Spleen (tissue), 11 donors: ENCODE measurements around the gene C18orf63. TPM values are rescaled to one million over a fixed set of nuclear protein-coding genes. Genes with fewer than 3 reads are reported as not detected.

ENCODE experiments used
- DNase-seq: peaks from one replicate; pipeline ENCODE4 v3.0.0-alpha.2; 2020
- H3K27ac ChIP-seq, 8 donors: fragments of 200-600 bp; sonication (generic) in 7 of 8; 1 replicate in 4 of 8; 2 replicates in 4 of 8; pipeline versions ENCODE4 v1.5.0 to v1.8.0; 2016 to 2021; ENCODE audit warnings: inconsistent platforms in 4 of 8, mild to moderate bottlenecking in 4 of 8, moderate library complexity in 1 of 8
- H3K27me3 ChIP-seq, 7 donors: fragments of 200-600 bp; sonication (generic) in 6 of 7; replicated peaks in 1 of 7; 1 replicate in 4 of 7; 2 replicates in 3 of 7; pipeline versions ENCODE4 v1.5.0 to v1.8.0; 2016 to 2021; ENCODE audit warnings: inconsistent platforms in 3 of 7, mild to moderate bottlenecking in 1 of 7
- H3K36me3 ChIP-seq, 6 donors: fragments of 200-600 bp; sonication (generic) in 5 of 6; 1 replicate in 4 of 6; 2 replicates in 2 of 6; pipeline versions ENCODE4 v1.5.0 to v1.8.0; 2016 to 2021; ENCODE audit warnings: inconsistent platforms in 2 of 6
- H3K4me1 ChIP-seq, 6 donors: fragments of 200-600 bp; sonication (generic) in 5 of 6; 1 replicate in 3 of 6; 2 replicates in 3 of 6; pipeline versions ENCODE4 v1.5.0 to v1.8.0; 2016 to 2021; ENCODE audit warnings: inconsistent platforms in 3 of 6
- H3K4me3 ChIP-seq, 8 donors: fragments of 200-600 bp; sonication (generic) in 7 of 8; 1 replicate in 4 of 8; 2 replicates in 4 of 8; pipeline versions ENCODE4 v1.5.0 to v1.8.0; 2016 to 2021; ENCODE audit warnings: inconsistent platforms in 4 of 8, mild to moderate bottlenecking in 4 of 8, moderate library complexity in 2 of 8
- H3K9me3 ChIP-seq, 8 donors: fragments of 200-600 bp; sonication (generic) in 7 of 8; 1 replicate in 4 of 8; 2 replicates in 4 of 8; pipeline versions ENCODE4 v1.5.0 to v1.8.0; 2016 to 2021; ENCODE audit warnings: inconsistent platforms in 4 of 8
- POLR2A ChIP-seq, 3 donors: fragments of 450-650 bp; IDR thresholded peaks; one replicate each; pipeline ENCODE4 v1.5.1; 2017; ENCODE audit warnings: antibody characterized with exemption in 3 of 3, mild to moderate bottlenecking in 1 of 3
- POLR2AphosphoS5 ChIP-seq, 3 donors: sonication (generic); formaldehyde crosslinking; IDR thresholded peaks; one replicate each; pipeline ENCODE4 v1.5.1; 2017; ENCODE audit warnings: antibody characterized with exemption in 3 of 3
- WGBS, 5 donors: extraction: QIAGEN DNeasy Blood & Tissue Kit in 3 of 5; methylation state at CpG; one replicate each; pipeline versions ENCODE4 v1.1.5 to v1.1.7; 2013 to 2018; 5-methylcytosine and 5-hydroxymethylcytosine counted together
- intact Hi-C: fragments of 100-400 bp; cut with DNase I; formaldehyde crosslinking; loops from one replicate; pipeline ENCODE4 v1.15.0; 2023; ENCODE audit warnings: low total_unique reads
- polyA plus RNA-seq, 3 donors: library from polyadenylated mRNA; stranded (reverse); fragments of 200-250 nt; gene quantifications; one replicate each; pipeline ENCODE4 v1.2.1, GENCODE V29; 2013
- total RNA-seq, 7 donors: library from RNA; depleted of rRNA in 3 of 7; stranded (reverse); fragments of >200 nt in 3 of 7; fragmentation: NEBNext Ultra II Directional in 4 of 7; extraction: Animal tissue kit (Norgen Biotek cat#: 25700) in 4 of 7; gene quantifications; one replicate each; pipeline versions ENCODE4 v1.1.0 to v1.2.1, GENCODE V29; 2016 to 2021
- TF ChIP-seq, protein P1 (sequence below), 11 experiments: fragments of 200-600 bp in 7 of 11; fragments of 450-650 bp in 4 of 11; sonication (generic) in 4 of 11; IDR thresholded peaks in 8 of 11; conservative IDR thresholded peaks in 3 of 11; 1 replicate in 7 of 11; 2 replicates in 4 of 11; pipeline versions ENCODE4 v1.4.0 to v1.8.0; 2016 to 2021; ENCODE audit warnings: antibody characterized with exemption in 11 of 11, inconsistent platforms in 4 of 11, mild to moderate bottlenecking in 1 of 11
- donor health status: healthy with polysubstance abuse.
- donor health status: DM: no; HTN: no; CAD: no; lungs with moderate emphysema.
- donor health status: DM: no; HTN: no; CAD: no.
- donor health status: Bipolar disorder and iron deficiency.
- donor health status: healthy.
- donor health status: DM: no; HTN: no; CAD: no.
- donor health status: DM: yes; HTN: yes; CAD: no.

The C18orf63 gene
- total and polyA plus RNA-seq, 10 donors, result 0.02 to 0.18 (median 0.13) TPM; not detected in 6

- Histone ChIP-seq H3K27me3 (no peaks in the 10 kb centered on the region), H3K36me3 (no peaks in the 10 kb centered on the region), H3K9me3 (no peaks in the 10 kb centered on the region), H3K27ac (no peak overlapping the region), H3K4me3 (no peak overlapping the region), H3K4me1 (peaks cover 0 to 33% (median 6%) of the 10 kb centered on the region in 6 donors)
- intact Hi-C loops, result no loop called here
- no peak for DNase-seq
- WGBS, 5 donors, result 67 to 78% (median 75%) methylated on average over 4 of the region's 4 CpGs
- no peak for TF ChIP-seq POLR2A (IDR thresholded peaks at IDR 0.05)
These were observed 60.9 kb downstream of the C18orf63 start for GRCh38 chr18:74376523-74376922.

- WGBS, 5 donors, result 77 to 88% (median 82%) methylated on average over 1 of the region's 1 CpG
- intact Hi-C loops, result no loop called here
- peaks cover 0 to 32% (median 6%) of the 10 kb centered on the region in 6 donors for H3K4me1 ChIP-seq
- no peak overlapping the region for H3K4me3 ChIP-seq
- TF ChIP-seq, protein P1, sequence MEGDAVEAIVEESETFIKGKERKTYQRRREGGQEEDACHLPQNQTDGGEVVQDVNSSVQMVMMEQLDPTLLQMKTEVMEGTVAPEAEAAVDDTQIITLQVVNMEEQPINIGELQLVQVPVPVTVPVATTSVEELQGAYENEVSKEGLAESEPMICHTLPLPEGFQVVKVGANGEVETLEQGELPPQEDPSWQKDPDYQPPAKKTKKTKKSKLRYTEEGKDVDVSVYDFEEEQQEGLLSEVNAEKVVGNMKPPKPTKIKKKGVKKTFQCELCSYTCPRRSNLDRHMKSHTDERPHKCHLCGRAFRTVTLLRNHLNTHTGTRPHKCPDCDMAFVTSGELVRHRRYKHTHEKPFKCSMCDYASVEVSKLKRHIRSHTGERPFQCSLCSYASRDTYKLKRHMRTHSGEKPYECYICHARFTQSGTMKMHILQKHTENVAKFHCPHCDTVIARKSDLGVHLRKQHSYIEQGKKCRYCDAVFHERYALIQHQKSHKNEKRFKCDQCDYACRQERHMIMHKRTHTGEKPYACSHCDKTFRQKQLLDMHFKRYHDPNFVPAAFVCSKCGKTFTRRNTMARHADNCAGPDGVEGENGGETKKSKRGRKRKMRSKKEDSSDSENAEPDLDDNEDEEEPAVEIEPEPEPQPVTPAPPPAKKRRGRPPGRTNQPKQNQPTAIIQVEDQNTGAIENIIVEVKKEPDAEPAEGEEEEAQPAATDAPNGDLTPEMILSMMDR (IDR thresholded peaks at IDR 0.05 in 8 of 11, conservative IDR thresholded peaks at IDR 0.05 in 3 of 11), result no peak
- TF ChIP-seq POLR2AphosphoS5 (IDR thresholded peaks at IDR 0.05), result no peak
- TF ChIP-seq POLR2A (IDR thresholded peaks at IDR 0.05), result no peak
- H3K36me3 ChIP-seq, result no peaks in the 10 kb centered on the region
- H3K27ac ChIP-seq, result peak overlapping the region in 4 of 8 donors; percentile 1 to 56 (median 25)
- H3K9me3 ChIP-seq, result no peaks in the 10 kb centered on the region
- H3K27me3 ChIP-seq, result no peaks in the 10 kb centered on the region
- DNase-seq, result no peak
These were observed 62.1 kb downstream of the C18orf63 start for GRCh38 chr18:74377776-74378175.

GRCh38 chr18:74378179-74378682 is 62.6 kb downstream of the C18orf63 start:
- Histone ChIP-seq H3K4me3 (no peak overlapping the region), H3K27me3 (no peaks in the 10 kb centered on the region), H3K27ac (peak overlapping the region in 3 of 8 donors; percentile 1 to 56 (median 47)), H3K9me3 (no peaks in the 10 kb centered on the region), H3K4me1 (peaks cover 0 to 30% (median 6%) of the 10 kb centered on the region in 6 donors), H3K36me3 (no peaks in the 10 kb centered on the region)
- no peak for DNase-seq
- TF ChIP-seq, protein P1 (IDR thresholded peaks at IDR 0.05 in 8 of 11, conservative IDR thresholded peaks at IDR 0.05 in 3 of 11), result no peak
- no peak for TF ChIP-seq POLR2AphosphoS5 (IDR thresholded peaks at IDR 0.05)
- TF ChIP-seq POLR2A (IDR thresholded peaks at IDR 0.05), result no peak
- intact Hi-C loops, result no loop called here
- WGBS, 5 donors, result 47 to 63% (median 59%) methylated on average over 4 of the region's 4 CpGs

DNA sequence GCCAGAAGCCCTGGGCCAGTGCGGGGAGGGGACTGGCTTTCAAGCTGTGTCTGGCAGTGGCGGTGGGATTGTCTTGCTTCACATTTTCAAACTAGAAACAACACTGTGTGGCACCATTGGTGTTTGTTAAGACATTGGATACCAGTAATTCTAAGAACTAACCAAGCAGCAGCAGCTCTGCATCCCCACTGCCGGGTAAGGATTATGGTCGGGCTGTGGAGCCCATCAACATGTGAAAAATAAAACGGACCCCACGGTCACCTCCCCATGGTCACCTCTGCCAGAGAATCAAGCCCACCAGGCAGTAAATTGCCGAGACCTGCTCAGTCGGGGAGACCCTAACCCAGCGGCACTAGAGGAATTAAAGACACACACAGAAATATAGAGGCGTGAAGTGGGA is 65.3 kb downstream of the C18orf63 start:
- no peaks in the 10 kb centered on the region for H3K27me3 ChIP-seq
- H3K4me1 ChIP-seq, result peaks cover 0 to 18% (median 4%) of the 10 kb centered on the region in 6 donors
- no peak for DNase-seq
- TF ChIP-seq POLR2AphosphoS5 (IDR thresholded peaks at IDR 0.05), result no peak
- TF ChIP-seq POLR2A (IDR thresholded peaks at IDR 0.05), result no peak
- TF ChIP-seq, protein P1 (IDR thresholded peaks at IDR 0.05 in 8 of 11, conservative IDR thresholded peaks at IDR 0.05 in 3 of 11), result no peak
- WGBS, 5 donors, result 93 to 98% (median 97%) methylated on average over 9 to 10 of the region's 10 CpGs
- H3K9me3 ChIP-seq, result no peaks in the 10 kb centered on the region
- intact Hi-C loops, result no loop called here
- H3K27ac ChIP-seq, result no peak overlapping the region
- H3K36me3 ChIP-seq, result no peaks in the 10 kb centered on the region
- H3K4me3 ChIP-seq, result no peak overlapping the region
